ENCODE measurements around the gene GSDME.

GSDME gene

GRCh38 chr7:24752073-24752800 lies 5.0 kb downstream of the GSDME start:
- no peak for TF ChIP-seq CTCF (conservative IDR thresholded peaks at IDR 0.05; ENCODE audit: low read length)

GRCh38 chr7:24751484-24751883 lies 5.8 kb downstream of the GSDME start:
- TF ChIP-seq CTCF (conservative IDR thresholded peaks at IDR 0.05; ENCODE audit: low read length) = no peak
- DNase-seq (ENCODE audit: low read depth) = no peak
- no peak overlapping the region for H3K4me3 ChIP-seq (ENCODE audit: low read length)

More at GRCh38 chr7:24752073-24752800, 5.0 kb downstream of the GSDME start:
- no peak for DNase-seq (ENCODE audit: low read depth)
- H3K4me3 ChIP-seq (ENCODE audit: low read length) = no peak overlapping the region

GRCh38 chr7:24750441-24751055 lies 6.7 kb downstream of the GSDME start:
- no peak for TF ChIP-seq CTCF (conservative IDR thresholded peaks at IDR 0.05; ENCODE audit: low read length)
- H3K4me3 ChIP-seq (ENCODE audit: low read length) = no peak overlapping the region
- DNase-seq (ENCODE audit: low read depth) = no peak

GRCh38 chr7:24748521-24748920 lies 8.7 kb downstream of the GSDME start:
- DNase-seq (ENCODE audit: low read depth) = no peak
- no peak overlapping the region for H3K4me3 ChIP-seq (ENCODE audit: low read length)
- no peak for TF ChIP-seq CTCF (conservative IDR thresholded peaks at IDR 0.05; ENCODE audit: low read length)

GRCh38 chr7:24745355-24745754 lies 11.9 kb downstream of the GSDME start:
- no peak for DNase-seq (ENCODE audit: low read depth)
- no peak for TF ChIP-seq CTCF (conservative IDR thresholded peaks at IDR 0.05; ENCODE audit: low read length)

GRCh38 chr7:24743471-24743870 lies 13.8 kb downstream of the GSDME start:
- DNase-seq (ENCODE audit: low read depth) = no peak
- no peak overlapping the region for H3K4me3 ChIP-seq (ENCODE audit: low read length)
- TF ChIP-seq CTCF (conservative IDR thresholded peaks at IDR 0.05; ENCODE audit: low read length) = no peak

More at GRCh38 chr7:24745355-24745754, 11.9 kb downstream of the GSDME start:
- H3K4me3 ChIP-seq (ENCODE audit: low read length) = no peak overlapping the region

All from AG10803 (cell line).